SK-N-SH treated with all-trans-retinoic acid at 6 μM for 48 hours (cell line): Measurements from ENCODE around the gene SF3B5.

Experiments
- BACH2 ChIP-seq: fragments of 250-450 bp; sonication (Bioruptor Pico); IDR thresholded peaks from 2 replicates; pipeline ENCODE4 v1.9.0; 2021; ENCODE audit warnings: mild to moderate bottlenecking, borderline replicate concordance
- CREB5 ChIP-seq: fragments of 250-450 bp; sonication (Bioruptor Pico); IDR thresholded peaks from 2 replicates; pipeline ENCODE4 v1.5.1; 2020; ENCODE audit warnings: low read depth, mild to moderate bottlenecking, moderate library complexity
- CSDC2 ChIP-seq: fragments of 250-450 bp; sonication (Bioruptor Pico); IDR thresholded peaks from 2 replicates; pipeline ENCODE4 v1.5.0; 2020; ENCODE audit warnings: mild to moderate bottlenecking, moderate library complexity
- CSRNP3 ChIP-seq: fragments of 250-450 bp; sonication (Bioruptor Pico); IDR thresholded peaks from 2 replicates; pipeline ENCODE4 v1.5.1; 2021; ENCODE audit warnings: mild to moderate bottlenecking, moderate library complexity
- GLIS3 ChIP-seq: fragments of 250-450 bp; sonication (Bioruptor Pico); IDR thresholded peaks from 2 replicates; pipeline ENCODE4 v1.5.0; 2020; ENCODE audit warnings: mild to moderate bottlenecking, moderate library complexity
- OSR1 ChIP-seq: fragments of 250-450 bp; sonication (Bioruptor Pico); IDR thresholded peaks from 2 replicates; pipeline ENCODE4 v1.8.0; 2022; ENCODE audit warnings: moderate library complexity, mild to moderate bottlenecking, inconsistent platforms
- PATZ1 ChIP-seq: fragments of 250-450 bp; sonication (Bioruptor Pico); IDR thresholded peaks from 2 replicates; pipeline ENCODE4 v1.8.0; 2020; ENCODE audit warnings: mild to moderate bottlenecking, moderate library complexity, borderline replicate concordance
- RARB ChIP-seq: fragments of 250-450 bp; sonication (Bioruptor Pico); IDR thresholded peaks from 2 replicates; pipeline ENCODE4 v1.8.0; 2021; ENCODE audit warnings: mild to moderate bottlenecking, moderate library complexity
- TSHZ2 ChIP-seq: fragments of 250-450 bp; sonication (Bioruptor Pico); IDR thresholded peaks from 2 replicates; pipeline ENCODE4 v1.5.0; 2020; ENCODE audit warnings: mild to moderate bottlenecking, moderate library complexity
- ZC3H10 ChIP-seq: fragments of 250-450 bp; sonication (Bioruptor Pico); IDR thresholded peaks from 2 replicates; pipeline ENCODE4 v1.5.1; 2021; ENCODE audit warnings: mild to moderate bottlenecking, moderate library complexity
- ZFP3 ChIP-seq: fragments of 250-450 bp; sonication (Bioruptor Pico); IDR thresholded peaks from 2 replicates; pipeline ENCODE4 v1.5.0; 2020; ENCODE audit warnings: mild to moderate bottlenecking, moderate library complexity
- ZFP30 ChIP-seq: fragments of 450-650 bp; formaldehyde crosslinking; IDR thresholded peaks from 2 replicates; pipeline ENCODE4 v1.5.0; 2022; ENCODE audit warnings: mild to moderate bottlenecking, moderate library complexity
- ZNF8 ChIP-seq: fragments of 450-650 bp; formaldehyde crosslinking; IDR thresholded peaks from 2 replicates; pipeline ENCODE4 v1.5.0; 2020; ENCODE audit warnings: mild to moderate bottlenecking, moderate library complexity

GRCh38 chr6:144093236-144093635 is 2.1 kb downstream of the SF3B5 start:
- TF ChIP-seq RARB (CRISPR knock-in tag) (no peak), TSHZ2 (CRISPR knock-in tag) (no peak), CSRNP3 (no peak), ZC3H10 (CRISPR knock-in tag) (no peak), ZFP3 (CRISPR knock-in tag) (no peak), CREB5 (no peak), OSR1 (CRISPR knock-in tag) (no peak), GLIS3 (CRISPR knock-in tag) (no peak), ZFP30 (CRISPR knock-in tag) (no peak), CSDC2 (no peak), ZNF8 (no peak), BACH2 (CRISPR knock-in tag) (no peak), PATZ1 (no peak)
